Smooth muscle cell (in vitro differentiated cells): ENCODE data around the gene CCDC73. TPM values are rescaled to one million over a fixed set of nuclear protein-coding genes. Genes with fewer than 3 reads are reported as not detected.
"Not testable (repeated sequence)": the region's sequence is repeated elsewhere in the genome, so short reads cannot be mapped to it uniquely, and the experiment has no call there.

Experiments used
- DNase-seq: peaks from one replicate; lab custom pipeline; 2025; ENCODE audit not compliant: unreplicated experiment; lab: John Stamatoyannopoulos, UW
- H2AFZ ChIP-seq: fragments of 200-600 bp; sonication (generic); 2 replicates; pipeline ENCODE4 v1.6.0; 2016; ENCODE audit warnings: antibody characterized with exemption, low read depth, mild to moderate bottlenecking
- H3F3A ChIP-seq: fragments of 200-600 bp; sonication (generic); 2 replicates; pipeline ENCODE4 v1.6.0; 2017; ENCODE audit warnings: antibody characterized with exemption, low read depth
- H3K27ac ChIP-seq: fragments of 200-600 bp; sonication (generic); 2 replicates; pipeline ENCODE4 v1.5.1; 2016; ENCODE audit warnings: low read depth, mild to moderate bottlenecking
- H3K27me3 ChIP-seq: fragments of 200-600 bp; sonication (generic); 2 replicates; pipeline ENCODE4 v1.6.1; 2016; ENCODE audit warnings: low read depth, mild to moderate bottlenecking
- H3K36me3 ChIP-seq: fragments of 200-600 bp; sonication (generic); 2 replicates; pipeline ENCODE4 v1.5.1; 2016; ENCODE audit warnings: low read depth
- H3K4me1 ChIP-seq: fragments of 200-600 bp; sonication (generic); 2 replicates; pipeline ENCODE4 v1.5.1; 2016; ENCODE audit warnings: low read depth
- H3K4me2 ChIP-seq: fragments of 200-600 bp; sonication (generic); 2 replicates; pipeline ENCODE4 v1.6.0; 2016; ENCODE audit warnings: mild to moderate bottlenecking
- H3K4me3 ChIP-seq: fragments of 200-600 bp; sonication (generic); 2 replicates; pipeline ENCODE4 v1.5.1; 2016; ENCODE audit warnings: mild to moderate bottlenecking
- H3K79me2 ChIP-seq: fragments of 200-600 bp; sonication (generic); 2 replicates; pipeline ENCODE4 v1.6.0; 2016; ENCODE audit warnings: low read depth, mild to moderate bottlenecking
- H3K9ac ChIP-seq: fragments of 200-600 bp; sonication (generic); 2 replicates; pipeline ENCODE4 v1.6.0; 2016; ENCODE audit warnings: low read depth
- H3K9me3 ChIP-seq: fragments of 200-600 bp; sonication (generic); replicated peaks from 2 replicates; pipeline ENCODE4 v1.5.1; 2016; ENCODE audit warnings: low read depth
- H4K20me1 ChIP-seq: fragments of 200-600 bp; sonication (generic); 2 replicates; pipeline ENCODE4 v1.6.0; 2016; ENCODE audit warnings: low read depth
- WGBS: methylation state at CpG from one replicate; pipeline ENCODE4 v1.1.7; 2016; ENCODE audit warnings: low lambda C conversion rate; 5-methylcytosine and 5-hydroxymethylcytosine counted together
- polyA plus RNA-seq: library from polyadenylated mRNA; unstranded; fragments of >200 nt; fragmentation: Nextera tagmentation; extraction: Ambion mirVana; gene quantifications from 2 replicates; pipeline ENCODE4 v1.2.1, GENCODE V29; 2016
- total RNA-seq: library from RNA; depleted of rRNA; stranded (reverse); fragments of >200 nt; gene quantifications from 2 replicates; pipeline ENCODE4 v1.2.3, GENCODE V29; 2014
- TF ChIP-seq, protein P1 (sequence below): fragments of 200-600 bp; sonication (generic); IDR thresholded peaks from 2 replicates; pipeline ENCODE4 v1.5.1; 2017; ENCODE audit warnings: borderline replicate concordance, mild to moderate bottlenecking, antibody characterized with exemption; ENCODE audit not compliant: insufficient read depth, poor library complexity, severe bottlenecking

Gene CCDC73
- total and polyA plus RNA-seq, 2 experiments from 2014 or later, result not detected

DNA sequence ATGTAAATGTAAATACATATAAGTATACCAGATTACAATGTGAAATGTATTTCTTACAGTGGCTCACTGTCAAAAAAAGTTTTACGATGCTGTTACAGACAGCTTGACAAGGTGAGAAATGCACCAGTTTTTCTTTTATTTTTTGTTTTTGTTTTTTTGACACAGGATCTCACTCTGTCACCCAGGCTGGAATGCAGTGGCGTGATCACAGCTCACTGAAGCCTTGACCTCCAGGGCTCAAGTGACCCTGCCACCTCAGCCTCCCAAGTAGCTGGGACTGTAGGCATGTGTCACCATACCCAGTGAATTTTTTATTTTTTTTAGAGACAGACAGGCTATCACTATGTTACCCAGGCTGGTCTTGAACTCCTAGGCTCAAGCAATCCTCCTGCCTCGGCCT lies 9.2 kb downstream of the CCDC73 start:
- no peak overlapping the region for H3K27ac ChIP-seq
- no peaks in the 10 kb centered on the region for H3K4me1 ChIP-seq
- H3K36me3 ChIP-seq, result no peaks in the 10 kb centered on the region
- no peak overlapping the region for H3K4me2 ChIP-seq
- DNase-seq, result no peak
- H4K20me1 ChIP-seq, result no peaks in the 10 kb centered on the region
- 95% methylated on average over 3 of the region's 3 CpGs for WGBS
- H3K27me3 ChIP-seq, result peaks cover 43% of the 10 kb centered on the region
- H3F3A ChIP-seq, result no peaks in the 10 kb centered on the region
- no peaks in the 10 kb centered on the region for H3K9me3 ChIP-seq
- no peak overlapping the region for H2AFZ ChIP-seq
- TF ChIP-seq, protein P1, sequence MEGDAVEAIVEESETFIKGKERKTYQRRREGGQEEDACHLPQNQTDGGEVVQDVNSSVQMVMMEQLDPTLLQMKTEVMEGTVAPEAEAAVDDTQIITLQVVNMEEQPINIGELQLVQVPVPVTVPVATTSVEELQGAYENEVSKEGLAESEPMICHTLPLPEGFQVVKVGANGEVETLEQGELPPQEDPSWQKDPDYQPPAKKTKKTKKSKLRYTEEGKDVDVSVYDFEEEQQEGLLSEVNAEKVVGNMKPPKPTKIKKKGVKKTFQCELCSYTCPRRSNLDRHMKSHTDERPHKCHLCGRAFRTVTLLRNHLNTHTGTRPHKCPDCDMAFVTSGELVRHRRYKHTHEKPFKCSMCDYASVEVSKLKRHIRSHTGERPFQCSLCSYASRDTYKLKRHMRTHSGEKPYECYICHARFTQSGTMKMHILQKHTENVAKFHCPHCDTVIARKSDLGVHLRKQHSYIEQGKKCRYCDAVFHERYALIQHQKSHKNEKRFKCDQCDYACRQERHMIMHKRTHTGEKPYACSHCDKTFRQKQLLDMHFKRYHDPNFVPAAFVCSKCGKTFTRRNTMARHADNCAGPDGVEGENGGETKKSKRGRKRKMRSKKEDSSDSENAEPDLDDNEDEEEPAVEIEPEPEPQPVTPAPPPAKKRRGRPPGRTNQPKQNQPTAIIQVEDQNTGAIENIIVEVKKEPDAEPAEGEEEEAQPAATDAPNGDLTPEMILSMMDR, result no peak
- H3K9ac ChIP-seq, result no peak overlapping the region
- H3K4me3 ChIP-seq, result no peak overlapping the region
- no peaks in the 10 kb centered on the region for H3K79me2 ChIP-seq

DNA sequence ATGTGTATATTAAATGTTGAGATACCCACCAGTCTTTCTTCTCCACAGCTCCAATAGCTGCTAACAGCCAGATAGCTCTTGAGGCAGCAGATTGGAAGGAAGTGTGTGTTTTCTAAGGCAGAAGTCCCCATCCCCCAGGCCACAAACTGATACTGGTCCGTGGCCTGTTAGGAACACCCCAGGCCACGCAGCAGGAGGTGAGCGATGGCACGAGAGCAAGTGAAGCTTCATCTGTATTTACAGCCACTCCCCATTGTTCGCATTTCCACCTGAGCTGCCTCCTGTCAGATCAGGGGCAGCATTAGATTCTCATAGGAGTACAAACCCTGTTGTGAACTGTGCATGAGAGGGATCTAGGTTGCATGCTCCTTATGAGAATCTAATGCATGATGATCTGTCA lies 12.7 kb downstream of the CCDC73 start:
- 82% methylated on average over 5 of the region's 5 CpGs for WGBS
- Histone ChIP-seq H3K4me2 (no peak overlapping the region), H3K9ac (no peak overlapping the region), H2AFZ (no peak overlapping the region), H4K20me1 (no peaks in the 10 kb centered on the region), H3K9me3 (no peaks in the 10 kb centered on the region), H3K79me2 (no peaks in the 10 kb centered on the region), H3F3A (no peaks in the 10 kb centered on the region), H3K4me1 (no peaks in the 10 kb centered on the region), H3K27ac (no peak overlapping the region), H3K4me3 (no peak overlapping the region), H3K36me3 (no peaks in the 10 kb centered on the region), H3K27me3 (peaks cover 14% of the 10 kb centered on the region)
- TF ChIP-seq, protein P1, result no peak
- no peak for DNase-seq

DNA sequence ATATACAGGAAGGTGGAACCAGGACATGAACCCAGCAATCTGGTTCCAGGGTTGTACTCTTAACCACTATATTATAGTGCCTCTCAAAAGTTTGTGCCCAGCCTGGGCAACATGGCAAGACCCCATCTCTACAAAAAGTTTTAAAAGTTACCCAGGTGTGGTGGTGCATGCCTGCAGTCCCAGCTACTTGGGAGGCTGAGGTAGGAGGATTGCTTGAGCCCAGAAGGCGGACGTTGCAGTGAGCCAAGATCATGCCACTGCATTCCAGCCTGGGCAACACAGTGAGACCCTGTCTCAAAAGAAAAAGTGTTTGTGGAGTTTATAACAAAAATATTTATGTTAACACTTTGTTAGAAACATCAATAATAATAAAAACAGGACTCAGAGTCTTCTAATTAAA lies 13.6 kb downstream of the CCDC73 start:
- H2AFZ ChIP-seq, H3K79me2 ChIP-seq, DNase-seq, H3K36me3 ChIP-seq, H3K9ac ChIP-seq, H4K20me1 ChIP-seq, H3K9me3 ChIP-seq, H3K4me1 ChIP-seq, H3K4me2 ChIP-seq, H3K4me3 ChIP-seq, H3F3A ChIP-seq, H3K27ac ChIP-seq: not testable (repeated sequence)
- peaks cover 12% of the 10 kb centered on the region for H3K27me3 ChIP-seq
- 87% methylated on average over 2 of the region's 2 CpGs for WGBS

DNA sequence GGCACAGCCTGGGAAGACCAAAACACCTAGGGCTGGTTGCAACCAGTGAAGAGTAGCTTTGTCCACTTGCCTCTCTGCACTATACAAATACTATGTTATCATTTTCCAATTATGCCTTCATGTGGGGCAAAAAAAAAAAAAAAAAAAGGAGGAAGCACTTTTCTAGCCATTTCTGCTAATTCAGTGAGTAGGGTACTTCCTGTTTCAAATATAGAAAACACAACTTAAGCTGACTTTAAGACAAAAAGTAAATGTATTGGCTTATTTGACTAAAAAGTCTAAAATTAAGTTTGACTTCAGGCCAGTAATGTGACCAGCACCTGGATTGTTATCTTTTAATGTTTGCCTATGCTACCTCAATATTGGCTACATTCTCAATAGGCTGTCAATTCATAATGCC lies 15.3 kb downstream of the CCDC73 start:
- H3F3A ChIP-seq, result no peaks in the 10 kb centered on the region
- H3K27ac ChIP-seq, result no peak overlapping the region
- no peaks in the 10 kb centered on the region for H3K4me1 ChIP-seq
- H3K9me3 ChIP-seq, result no peaks in the 10 kb centered on the region
- no peak for DNase-seq
- no peak overlapping the region for H3K4me2 ChIP-seq
- no peak overlapping the region for H3K9ac ChIP-seq
- peaks cover 12% of the 10 kb centered on the region for H3K27me3 ChIP-seq
- no peaks in the 10 kb centered on the region for H4K20me1 ChIP-seq
- TF ChIP-seq, protein P1, result no peak
- no peaks in the 10 kb centered on the region for H3K36me3 ChIP-seq
- no peaks in the 10 kb centered on the region for H3K79me2 ChIP-seq
- H3K4me3 ChIP-seq, result no peak overlapping the region
- H2AFZ ChIP-seq, result no peak overlapping the region
